HG02588 (cell line): ENCODE data around the gene EPSTI1.
A peak's percentile ranks its signal among the peaks of the same experiment; 100 is the strongest.

ENCODE experiments used
- ATAC-seq: cut with Tn5 transposase; IDR thresholded peaks from one replicate; pipeline ENCODE4 v1.9.1; 2021; ENCODE audit warnings: mild to moderate bottlenecking, moderate library complexity; ENCODE audit not compliant: unreplicated experiment

Gene EPSTI1, protein sequence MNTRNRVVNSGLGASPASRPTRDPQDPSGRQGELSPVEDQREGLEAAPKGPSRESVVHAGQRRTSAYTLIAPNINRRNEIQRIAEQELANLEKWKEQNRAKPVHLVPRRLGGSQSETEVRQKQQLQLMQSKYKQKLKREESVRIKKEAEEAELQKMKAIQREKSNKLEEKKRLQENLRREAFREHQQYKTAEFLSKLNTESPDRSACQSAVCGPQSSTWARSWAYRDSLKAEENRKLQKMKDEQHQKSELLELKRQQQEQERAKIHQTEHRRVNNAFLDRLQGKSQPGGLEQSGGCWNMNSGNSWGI

DNA sequence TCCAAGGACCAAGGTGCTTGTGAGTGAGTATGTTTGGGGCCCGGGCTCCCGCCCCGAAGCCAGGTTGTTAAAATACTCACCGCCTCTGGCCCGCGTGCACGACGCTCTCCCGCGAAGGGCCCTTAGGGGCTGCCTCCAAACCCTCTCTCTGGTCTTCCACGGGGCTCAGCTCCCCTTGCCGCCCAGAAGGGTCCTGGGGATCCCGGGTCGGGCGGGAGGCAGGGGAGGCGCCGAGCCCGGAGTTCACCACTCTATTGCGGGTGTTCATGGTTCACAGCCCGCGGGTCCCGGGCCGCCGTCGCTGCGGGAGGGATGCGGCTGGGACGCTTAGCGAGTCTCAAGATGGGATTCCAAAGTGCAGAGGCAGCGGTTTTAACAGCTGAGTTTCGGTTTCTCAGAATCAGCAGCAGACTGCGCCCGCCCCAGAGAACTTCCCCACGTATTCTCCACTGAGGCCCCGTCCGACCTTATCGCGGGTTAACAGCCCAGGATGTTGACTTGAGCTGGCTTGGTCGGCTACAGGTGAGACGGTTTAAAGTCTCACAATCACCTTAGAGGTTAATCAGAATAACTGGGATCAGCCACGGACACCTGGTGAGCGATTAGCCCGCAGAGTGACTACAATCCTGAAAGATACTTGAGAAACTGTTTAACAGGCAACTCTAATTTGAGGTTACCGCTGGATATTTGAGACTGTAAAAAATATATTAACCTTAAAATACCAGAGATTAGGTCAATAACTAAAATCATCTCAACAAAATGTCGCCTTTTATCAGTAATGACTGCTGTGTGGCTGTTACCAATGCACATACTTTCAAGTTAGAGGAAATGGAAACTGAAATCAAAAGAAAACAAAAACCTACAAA, at the start of gene EPSTI1:
Gene EPSTI1 (minus strand): TSS at position 344 of the 866 bp plus-strand sequence. CDS start 76 bp downstream, at position 268.
- ATAC-seq: peak; percentile 78

DNA sequence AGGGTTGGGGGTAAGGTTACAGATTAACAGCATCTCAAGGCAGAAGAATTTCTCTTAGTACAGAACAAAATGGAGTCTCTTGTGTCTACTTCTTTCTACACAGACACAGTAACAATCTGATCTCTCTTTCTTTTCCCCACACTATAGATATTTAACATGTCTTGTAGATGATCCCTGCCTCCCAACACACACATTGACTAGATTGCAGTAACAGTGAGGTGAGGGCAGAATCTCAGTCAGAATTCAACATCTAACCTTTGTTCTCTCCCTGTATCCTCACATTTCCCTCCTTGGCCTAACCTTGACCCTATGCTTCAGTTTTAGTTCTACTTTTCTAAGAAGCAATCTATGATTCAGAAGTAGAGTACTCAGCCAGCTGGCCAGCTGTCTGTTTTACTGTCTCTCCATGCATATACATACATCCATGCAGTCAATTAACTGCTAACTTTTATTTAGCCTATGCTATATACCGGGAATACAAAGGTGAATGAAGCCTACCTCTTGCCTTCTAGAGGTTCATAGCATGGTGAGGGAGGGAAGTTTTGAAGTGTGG, 49.4 kb upstream of the EPSTI1 start:
- peak; percentile 70 for ATAC-seq

DNA sequence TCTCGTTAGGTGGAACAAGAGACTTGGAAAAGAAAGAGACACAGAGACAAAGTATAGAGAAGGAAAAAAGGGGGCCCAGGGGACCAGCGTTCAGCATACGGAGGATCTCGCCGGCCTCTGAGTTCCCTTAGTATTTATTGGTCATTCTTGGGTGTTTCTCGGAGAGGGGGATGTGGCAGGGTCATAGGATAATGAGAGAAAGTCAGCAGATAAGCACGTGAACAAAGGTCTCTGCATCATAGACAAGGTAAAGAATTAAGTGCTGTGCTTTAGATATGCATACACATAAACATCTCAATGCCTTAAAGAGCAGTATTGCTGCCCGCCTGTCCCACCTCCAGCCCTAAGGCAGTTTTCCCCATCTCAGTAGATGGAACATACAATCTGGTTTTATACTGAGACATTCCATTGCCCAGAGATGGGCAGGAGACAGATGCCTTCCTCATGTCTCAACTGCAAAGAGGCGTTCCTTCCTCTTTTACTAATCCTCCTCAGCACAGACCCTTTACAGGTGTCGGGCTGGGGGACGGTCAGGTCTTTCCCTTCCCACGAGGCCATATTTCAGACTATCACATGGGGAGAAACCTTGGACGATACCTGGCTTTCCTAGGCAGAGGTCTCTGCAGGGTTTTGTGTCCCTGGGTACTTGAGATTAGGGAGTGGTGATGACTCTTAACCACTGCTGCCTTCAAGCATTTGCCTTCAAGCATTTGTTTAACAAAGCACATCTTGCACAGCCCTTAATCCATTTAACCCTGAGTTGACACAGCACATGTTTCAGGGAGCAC, 48.7 kb upstream of the EPSTI1 start:
- ATAC-seq: peak; percentile 12

DNA sequence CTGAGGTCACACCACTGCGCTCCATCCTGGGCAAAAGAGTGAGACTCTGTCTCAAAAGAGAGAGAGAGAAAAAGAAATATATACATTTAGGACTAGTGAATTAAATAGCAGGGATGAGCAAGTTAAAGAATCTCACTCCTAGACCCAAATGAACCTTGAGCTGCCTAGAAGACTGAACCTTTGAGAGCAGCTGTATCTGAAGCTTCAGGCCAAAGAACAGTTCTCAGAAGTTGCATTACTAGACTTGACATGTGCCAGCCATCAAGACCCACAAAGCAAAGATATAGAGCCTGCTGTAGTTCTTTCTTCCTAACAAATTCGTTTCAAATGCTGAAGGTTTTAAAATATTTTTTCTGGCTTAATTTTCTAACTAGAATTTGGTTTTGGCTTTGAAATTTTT, 47.9 kb upstream of the EPSTI1 start:
- ATAC-seq: no peak

DNA sequence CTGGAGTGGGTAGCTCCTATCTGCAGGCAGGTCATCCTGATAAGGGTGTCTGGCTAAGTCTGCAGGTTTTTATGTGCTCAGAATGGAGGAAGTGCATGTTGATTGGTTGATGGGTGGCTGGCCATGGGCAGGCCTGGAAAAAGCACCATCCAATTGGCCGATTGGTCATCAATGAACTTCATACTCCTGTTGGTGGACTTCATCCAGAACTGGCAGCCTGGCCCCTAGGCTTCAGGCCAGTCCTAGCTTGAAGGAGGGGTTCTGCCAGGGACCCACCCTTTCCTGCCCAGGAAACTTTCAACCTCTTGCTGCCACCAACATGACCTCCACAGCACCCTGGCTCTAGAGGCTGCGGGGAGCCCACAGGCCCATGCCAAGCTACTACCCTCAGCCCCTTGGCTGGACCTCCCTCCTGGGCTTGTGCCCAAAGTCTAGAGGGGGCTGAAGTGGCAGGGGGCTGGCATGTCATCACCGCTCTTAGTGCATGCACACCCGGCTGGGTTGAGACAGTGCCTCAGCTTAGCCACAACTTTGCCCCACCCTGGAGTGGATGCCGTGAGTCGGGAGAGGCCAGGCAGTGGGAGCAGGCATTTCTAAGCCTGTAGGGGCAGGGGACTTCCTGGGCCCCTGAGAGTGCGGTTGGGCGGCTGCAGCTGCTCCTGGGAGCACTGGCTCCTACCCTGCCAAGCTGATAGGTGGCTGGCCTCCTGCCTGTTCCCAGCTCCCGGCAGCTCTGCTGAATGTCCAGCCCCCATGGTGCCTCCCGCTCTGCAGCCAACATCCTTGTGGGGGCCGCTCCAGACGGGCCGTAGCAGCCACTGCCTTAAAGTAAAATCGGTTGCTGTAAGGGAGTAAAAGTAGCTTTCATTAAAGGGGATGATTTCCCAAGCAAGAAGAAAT, 44.6 kb upstream of the EPSTI1 start:
- ATAC-seq: no peak

DNA sequence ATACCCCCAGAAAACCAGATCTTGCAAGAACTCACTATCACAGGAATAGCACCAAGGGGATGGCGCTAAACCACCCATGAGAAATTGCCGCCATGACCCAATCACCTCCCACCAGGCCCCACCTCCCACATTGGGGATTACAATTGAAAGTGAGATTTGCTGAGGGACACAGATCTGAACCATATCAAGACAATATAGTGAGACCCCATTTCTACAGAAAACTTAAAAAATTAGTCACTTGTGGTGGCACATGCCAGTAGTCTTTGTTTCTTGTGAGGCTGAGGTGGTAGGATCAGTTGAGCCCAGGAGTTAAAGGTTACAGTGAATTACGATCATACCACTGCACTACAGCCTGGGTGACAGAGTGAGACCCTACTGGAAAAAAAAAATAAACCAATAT, 41.0 kb upstream of the EPSTI1 start:
- no peak for ATAC-seq

DNA sequence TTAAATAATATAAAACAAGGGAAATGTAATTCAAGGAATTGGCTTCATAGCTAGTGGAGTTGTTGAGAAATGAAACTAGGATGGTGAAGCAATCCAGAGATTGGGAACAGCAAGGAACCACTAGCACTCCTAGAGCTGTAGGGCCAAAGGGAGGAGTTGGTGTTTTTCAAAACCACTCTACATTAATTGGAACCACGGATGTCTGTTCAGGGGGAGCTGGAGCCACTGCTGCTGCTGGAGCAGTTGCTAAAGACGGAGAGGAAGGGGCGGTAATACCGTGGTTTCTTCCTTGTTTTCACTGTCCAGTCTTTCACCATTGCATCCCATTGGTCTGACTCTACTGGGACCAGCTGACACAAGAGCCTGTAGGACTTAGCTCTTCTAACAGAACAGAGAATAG, 39.8 kb upstream of the EPSTI1 start:
- no peak for ATAC-seq

DNA sequence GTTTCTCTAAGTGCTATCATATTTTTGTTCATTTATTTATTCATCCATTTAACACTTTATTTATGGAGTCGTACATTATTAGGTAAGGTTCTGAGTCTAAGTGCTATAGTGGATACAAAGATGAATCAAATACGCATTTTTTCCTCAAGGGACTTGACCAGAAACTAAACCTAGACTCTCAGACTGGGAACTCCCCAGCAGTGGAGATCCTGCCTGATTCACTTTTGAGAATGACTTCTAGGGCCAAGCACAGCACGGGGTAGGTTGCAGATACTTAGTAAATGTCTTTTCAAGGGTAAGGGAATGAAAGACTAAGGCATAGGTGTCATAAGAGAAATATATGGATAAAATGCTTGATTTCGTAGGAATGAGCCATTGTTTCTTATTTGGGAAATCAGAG, 38.5 kb upstream of the EPSTI1 start:
- no peak for ATAC-seq

DNA sequence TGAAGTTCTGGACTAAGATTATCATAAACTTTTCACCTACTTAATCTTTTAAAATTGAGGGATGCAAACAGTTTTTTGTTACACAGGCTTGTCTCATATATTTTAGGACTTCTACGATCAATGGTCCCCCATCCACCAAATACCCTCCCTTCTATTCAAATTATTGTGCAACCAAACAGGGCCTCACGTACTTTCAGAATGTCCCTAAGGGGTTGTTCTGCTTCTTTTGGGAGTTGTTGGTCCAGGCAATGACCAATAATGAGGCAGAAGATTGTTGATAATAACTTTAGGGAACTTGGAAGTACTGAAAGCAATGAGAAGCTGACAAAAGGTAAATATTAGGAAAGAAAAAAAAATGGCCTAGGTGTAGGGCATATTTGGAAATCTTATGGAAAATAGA, 34.2 kb upstream of the EPSTI1 start:
- no peak for ATAC-seq

DNA sequence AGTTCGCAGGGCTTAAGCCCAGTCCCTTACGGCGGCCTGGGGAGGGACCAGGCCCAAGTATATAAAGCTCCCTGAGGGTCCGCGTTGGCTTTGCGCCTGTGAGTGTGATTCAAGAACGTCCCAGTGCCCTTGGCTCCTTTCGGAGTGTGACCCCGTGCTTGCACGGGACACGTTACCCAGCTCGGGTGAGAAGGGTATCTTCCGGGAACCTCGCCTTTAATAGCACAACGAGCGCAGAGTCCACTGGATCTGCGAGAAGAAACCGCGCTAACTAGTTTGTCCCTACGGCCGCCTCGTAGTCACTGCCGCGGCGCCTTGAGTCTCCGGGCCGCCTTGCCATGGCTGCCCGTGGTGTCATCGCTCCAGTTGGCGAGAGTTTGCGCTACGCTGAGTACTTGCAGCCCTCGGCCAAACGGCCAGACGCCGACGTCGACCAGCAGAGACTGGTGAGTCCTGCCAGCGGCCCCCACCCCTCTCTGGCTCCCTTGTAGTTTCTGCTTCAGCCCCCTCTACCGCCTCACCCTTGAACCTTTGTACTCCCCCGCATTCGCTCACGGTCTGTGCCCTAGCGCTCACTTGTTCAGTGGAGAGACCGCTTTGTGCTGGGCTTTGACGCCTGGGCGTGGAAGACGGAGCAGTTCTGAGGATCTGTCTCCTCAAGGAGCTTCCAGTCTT, 31.4 kb upstream of the EPSTI1 start, which contains the start of gene DNAJC15:
Gene DNAJC15 (plus strand): TSS at position 298 of the 675 bp plus-strand sequence. CDS start 41 bp downstream, at position 339.
- ATAC-seq: peak; percentile 89

DNA sequence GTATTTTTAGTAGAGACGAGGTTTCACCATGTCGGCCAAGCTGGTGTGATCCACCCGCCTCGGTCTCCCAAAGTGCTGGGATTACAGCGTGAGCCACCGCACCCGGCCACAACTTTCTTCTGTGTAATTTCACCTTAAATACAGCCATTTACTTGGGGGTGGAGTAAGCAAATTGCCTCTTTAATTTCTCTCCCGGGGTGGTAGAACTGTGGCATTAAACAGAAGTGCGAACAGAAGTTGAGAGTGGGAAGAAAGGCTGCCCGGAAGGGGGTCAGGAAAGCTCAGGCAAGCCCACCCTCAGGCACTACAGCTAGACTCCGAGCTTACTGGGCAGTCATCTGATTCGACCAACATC, 30.9 kb upstream of the EPSTI1 start:
- no peak for ATAC-seq

DNA sequence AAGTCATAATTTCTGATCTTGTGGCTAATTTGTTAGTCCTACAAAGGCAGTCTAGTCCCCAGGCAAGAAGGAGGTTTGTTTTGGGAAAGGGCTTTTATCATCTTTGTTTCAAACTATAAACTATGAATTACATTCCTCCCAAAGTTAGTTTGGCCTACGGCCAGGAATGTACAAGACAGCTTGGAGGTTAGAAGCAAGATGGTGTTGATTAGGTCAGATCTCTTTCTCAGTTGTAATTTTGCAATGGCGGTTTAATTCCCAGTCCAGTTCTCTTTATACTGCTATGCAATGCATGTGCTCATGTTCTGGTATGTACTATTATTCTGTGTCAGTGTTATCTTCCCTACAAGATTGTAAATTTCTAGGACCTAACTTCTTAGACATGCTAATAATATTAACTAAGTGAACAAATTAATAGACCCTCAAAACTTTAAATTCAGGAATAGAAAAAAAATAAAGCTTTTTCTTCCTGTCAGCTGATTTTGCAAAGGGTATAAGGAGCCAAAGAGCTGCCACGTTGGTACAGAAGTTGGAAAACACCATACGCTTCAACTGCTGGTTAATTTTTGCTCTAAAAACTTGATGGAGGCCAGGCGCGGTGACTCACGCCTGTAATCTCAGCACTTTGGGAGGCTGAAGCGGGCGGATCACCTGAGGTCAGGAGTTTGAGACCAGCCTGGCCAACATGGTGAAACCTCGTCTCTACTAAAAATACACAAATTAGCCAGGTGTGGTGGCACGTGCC, 30.1 kb upstream of the EPSTI1 start:
- no peak for ATAC-seq

DNA sequence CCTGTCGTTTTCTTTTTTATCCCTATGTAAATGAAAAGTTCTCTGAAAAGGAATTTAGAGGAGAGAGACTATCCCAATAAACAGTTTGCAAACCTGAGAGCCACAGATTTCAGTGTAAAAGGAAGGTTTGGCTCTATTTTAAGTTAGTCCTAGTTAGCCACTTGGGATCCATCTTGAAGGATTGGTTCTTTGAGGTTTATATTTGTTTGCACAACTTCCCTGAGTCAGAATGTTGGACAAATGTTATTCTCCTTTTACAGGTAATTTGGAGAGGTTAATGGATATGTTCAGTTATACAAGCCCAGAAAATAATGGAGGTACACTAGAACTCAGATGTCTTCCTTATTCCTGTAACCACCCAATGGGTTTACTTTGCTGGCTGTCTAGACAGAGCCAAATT, 28.8 kb upstream of the EPSTI1 start:
- no peak for ATAC-seq

DNA sequence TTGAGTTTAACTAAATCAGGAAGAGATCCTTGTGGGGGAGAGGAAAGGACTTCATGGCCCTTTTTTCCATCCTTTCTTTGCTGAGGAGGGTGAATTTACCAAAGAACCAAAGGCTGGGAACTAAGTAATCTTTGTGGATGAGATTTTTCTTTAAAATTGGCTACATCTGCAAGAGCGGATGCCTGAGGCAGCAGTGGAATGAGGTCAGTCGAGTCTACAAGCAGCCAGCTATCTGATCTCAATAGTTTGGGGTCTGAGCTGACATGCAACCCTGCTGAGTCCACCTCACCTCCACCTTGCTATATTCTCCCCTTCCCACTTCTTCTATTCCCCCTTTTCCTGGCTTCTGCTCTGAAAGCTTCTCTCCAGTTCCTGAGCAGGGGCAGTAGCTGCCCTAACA, 27.8 kb upstream of the EPSTI1 start:
- ATAC-seq: no peak

DNA sequence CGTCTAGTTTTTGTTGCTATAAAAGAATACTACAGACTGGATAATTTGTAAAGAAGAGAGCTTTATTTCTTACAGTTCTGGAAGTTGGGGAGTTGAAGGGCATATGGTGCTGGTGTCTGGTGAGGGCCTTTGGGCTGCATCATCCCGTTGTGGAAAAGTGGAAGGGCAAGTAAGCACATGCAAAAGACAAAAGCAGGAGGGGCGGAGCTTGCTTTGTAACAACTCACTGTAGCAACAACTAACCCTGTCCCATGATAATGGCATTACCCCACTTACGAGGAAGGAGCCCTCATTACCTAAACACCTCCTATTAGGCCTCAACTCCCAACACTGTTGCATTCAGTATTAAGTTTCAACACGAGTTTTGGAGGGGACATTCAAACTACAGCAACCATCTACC, 24.2 kb upstream of the EPSTI1 start:
- ATAC-seq: no peak

DNA sequence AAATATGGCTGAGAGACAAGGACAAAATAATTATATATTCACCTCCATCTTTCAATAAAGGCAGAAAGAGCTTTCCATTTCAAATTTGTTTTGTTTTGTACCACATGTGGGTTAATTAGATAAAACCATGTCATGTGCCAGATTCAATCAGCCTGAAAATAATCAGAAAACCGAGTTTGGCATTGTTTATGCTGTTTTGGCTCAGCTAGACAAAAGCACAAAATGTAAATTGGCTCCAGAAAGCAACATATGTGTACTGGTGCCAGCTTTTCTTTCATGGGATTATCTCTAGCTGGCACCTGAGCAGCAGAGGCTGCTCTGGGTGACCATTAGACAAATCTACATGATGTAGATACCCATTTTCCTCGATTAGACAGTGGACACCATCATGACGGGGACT, 22.1 kb upstream of the EPSTI1 start:
- no peak for ATAC-seq

DNA sequence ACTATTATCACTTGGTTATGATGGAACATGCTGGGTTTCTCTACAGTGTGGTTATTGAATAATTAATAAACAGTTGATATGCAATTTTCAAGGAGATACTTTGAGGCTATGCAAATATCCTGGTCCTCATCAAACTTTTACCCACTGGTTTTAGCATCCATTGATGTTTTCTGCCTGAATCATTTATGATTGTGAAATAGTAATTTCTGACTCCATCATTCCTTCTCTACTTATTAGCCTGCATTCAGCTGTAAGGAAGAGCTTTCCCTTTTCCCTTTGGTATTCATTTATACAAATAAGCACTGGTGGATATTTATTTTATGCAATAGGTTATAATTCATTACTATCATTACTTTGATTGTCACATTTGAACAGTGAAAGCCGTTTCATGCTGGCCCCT, 17.5 kb upstream of the EPSTI1 start:
- no peak for ATAC-seq

DNA sequence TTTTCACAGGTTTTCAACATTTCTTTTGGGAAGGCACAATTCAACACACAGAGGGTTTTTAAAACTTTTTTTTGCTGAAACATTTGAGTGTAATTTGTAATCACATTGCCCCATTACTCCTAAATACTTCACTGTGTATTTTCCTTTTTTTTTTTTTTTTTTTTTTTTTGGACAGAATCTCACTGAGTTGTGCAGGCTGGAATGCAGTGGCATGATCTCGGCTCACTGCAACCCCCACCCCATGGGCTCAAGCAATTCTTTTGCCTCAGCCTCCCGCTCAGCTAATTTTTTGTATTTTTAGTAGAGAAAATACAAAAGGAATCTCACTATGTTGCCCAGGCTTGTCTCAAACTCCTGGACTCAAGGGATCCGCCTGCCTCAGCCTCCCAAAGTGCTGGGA, 16.6 kb upstream of the EPSTI1 start:
- ATAC-seq: no peak
